K562 (cell line): ENCODE results near the gene FSCN2. TPM values are rescaled to one million over a fixed set of nuclear protein-coding genes. Genes with fewer than 3 reads are reported as not detected.

Source experiments
- ARID4B ChIP-seq: sonication (generic); formaldehyde crosslinking; IDR thresholded peaks from 2 replicates; pipeline ENCODE4 v1.8.0; 2022; ENCODE audit warnings: mild to moderate bottlenecking, missing genetic modification reagents
- CBX2 ChIP-seq: fragments of 200-600 bp; sonication (generic); IDR thresholded peaks from one replicate; pipeline ENCODE4 v1.6.1; 2012; ENCODE audit warnings: mild to moderate bottlenecking, low read length, inconsistent platforms; ENCODE audit not compliant: insufficient read depth, poor library complexity, severe bottlenecking
- DNMT1 ChIP-seq: fragments of 450-650 bp; IDR thresholded peaks from 2 replicates; pipeline ENCODE4 v1.6.1; 2016; ENCODE audit warnings: antibody characterized with exemption, mild to moderate bottlenecking
- FOXP4 ChIP-seq: sonication (generic); formaldehyde crosslinking; IDR thresholded peaks from 2 replicates; pipeline ENCODE4 v1.8.0; 2022; ENCODE audit warnings: mild to moderate bottlenecking, missing genetic modification reagents, borderline replicate concordance
- GTF2F1 ChIP-seq: IDR thresholded peaks from 2 replicates; pipeline ENCODE4 v1.6.1; 2011; ENCODE audit warnings: low read depth, low read length, improper control_type of control experiment
- MAFF ChIP-seq: IDR thresholded peaks from 2 replicates; pipeline ENCODE4 v1.6.1; 2012; ENCODE audit warnings: low read length, improper control_type of control experiment
- MITF ChIP-seq: IDR thresholded peaks from 2 replicates; pipeline ENCODE4 v1.6.1; 2014; ENCODE audit warnings: antibody characterized with exemption
- SOX6 ChIP-seq: fragments of 450-650 bp; IDR thresholded peaks from 2 replicates; pipeline ENCODE4 v1.6.1; 2014; ENCODE audit warnings: mild to moderate bottlenecking
- THRAP3 ChIP-seq: fragments of 450-650 bp; IDR thresholded peaks from 2 replicates; pipeline ENCODE4 v1.6.1; 2016; ENCODE audit warnings: mild to moderate bottlenecking, inconsistent platforms, borderline replicate concordance
- ZNF445 ChIP-seq: fragments of 250-450 bp; sonication (Bioruptor Pico); IDR thresholded peaks from 2 replicates; pipeline ENCODE4 v1.4.0; 2020; ENCODE audit warnings: low read depth, mild to moderate bottlenecking, moderate library complexity
- ZNF592 ChIP-seq: fragments of 450-650 bp; IDR thresholded peaks from 2 replicates; pipeline ENCODE4 v1.6.1; 2017; ENCODE audit warnings: antibody characterized with exemption, mild to moderate bottlenecking
- ZNF644 ChIP-seq: fragments of 200-800 bp; sonication (Bioruptor generic); IDR thresholded peaks from 2 replicates; pipeline ENCODE4 v1.6.1; 2016; ENCODE audit warnings: low read depth, missing genetic modification characterization, missing compliant biosample characterization
- polyA plus RNA-seq, 8 experiments: library from polyadenylated mRNA; depleted of rRNA in 4 of 8; stranded (reverse) in 5 of 8; unstranded in 3 of 8; fragments of >200 nt; fragmentation: Nextera tagmentation in 2 of 8; fragmentation: Illumina TruSeq in 1 of 8; extraction: Ambion mirVana in 2 of 8; extraction: Trizol in 1 of 8; gene quantifications; 2 replicates each; pipeline versions ENCODE4 v1.2.1 to v1.2.3, GENCODE V29; 2011 to 2014; ENCODE audit warnings: inconsistent platforms in 1 of 8, missing spikeins in 1 of 8
- total RNA-seq, 7 experiments: library from RNA; depleted of rRNA in 6 of 7; stranded (reverse); fragments of >200 nt in 6 of 7; fragmentation: Illumina TruSeq in 2 of 7; extraction: Trizol in 2 of 7; gene quantifications; 2 replicates each; pipeline versions ENCODE4 v1.2.1 to v1.2.3, GENCODE V29; 2011 to 2021; ENCODE audit warnings: low replicate concordance in 1 of 7

FSCN2 gene
- total and polyA plus RNA-seq, 9 of the 15 experiments (the other 6 are each of a cell fraction or from before 2014, with no cell fraction given) = 0.08 TPM; not detected in 8

- TF ChIP-seq MITF = no peak
- no peak for TF ChIP-seq ZNF644 (tag)
- no peak for TF ChIP-seq FOXP4 (CRISPR knock-in tag)
- no peak for TF ChIP-seq SOX6
- TF ChIP-seq MAFF = no peak
- no peak for TF ChIP-seq ZNF445
- no peak for TF ChIP-seq THRAP3
- TF ChIP-seq ZNF592 = no peak
- TF ChIP-seq CBX2 = no peak
- TF ChIP-seq DNMT1 = no peak
- TF ChIP-seq GTF2F1 = no peak
- TF ChIP-seq ARID4B (CRISPR knock-in tag) = no peak
Observed at GRCh38 chr17:81479175-81480071, 48.8 kb upstream of the FSCN2 start (continued).
